ENCODE results near the gene PFKFB1. TPM values are rescaled to one million over a fixed set of nuclear protein-coding genes. Genes with fewer than 3 reads are reported as not detected.

The PFKFB1 gene
- total RNA-seq, 1 donor from 2014 or later: 0.17 TPM

- Histone ChIP-seq H3K27ac (no peak overlapping the region), H3K4me2 (no peak overlapping the region), H3F3A (ENCODE audit: low read depth) (peaks cover 2% of the 10 kb centered on the region), H3K4me1 (no peaks in the 10 kb centered on the region), H3K27me3 (no peaks in the 10 kb centered on the region), H3K36me3 (no peaks in the 10 kb centered on the region), H4K20me1 (ENCODE audit: low read depth) (no peaks in the 10 kb centered on the region), H3K9me3 (ENCODE audit: low read depth) (peaks cover 4% of the 10 kb centered on the region), H2AFZ (replicated peaks) (no peak overlapping the region), H3K79me2 (ENCODE audit: low read depth) (no peaks in the 10 kb centered on the region), H3K4me3 (no peak overlapping the region), H3K9ac (no peak overlapping the region)
- H3K9me3 Mint-ChIP-seq: peaks cover 11% of the 10 kb centered on the region
- no peaks in the 10 kb centered on the region for H3K4me1 Mint-ChIP-seq
- no peak overlapping the region for H3K27ac Mint-ChIP-seq
- H3K36me3 Mint-ChIP-seq: no peaks in the 10 kb centered on the region
- TF ChIP-seq EZH2 (IDR thresholded peaks at IDR 0.05): no peak
- TF ChIP-seq CTCF (IDR thresholded peaks at IDR 0.05): no peak
- no peak for TF ChIP-seq EZH2phosphoT487 (IDR thresholded peaks at IDR 0.05)
- H3K27me3 Mint-ChIP-seq (ENCODE audit: insufficient read depth, low read depth): no peaks in the 10 kb centered on the region
- no peak for DNase-seq (ENCODE audit: low spot score)
- no peak overlapping the region for H3K4me3 Mint-ChIP-seq
Measured at GRCh38 chrX:54909941-54910340, 84.0 kb downstream of the PFKFB1 start.

GRCh38 chrX:54894159-54894558, 99.8 kb downstream of the PFKFB1 start:
- Mint-ChIP-seq H3K36me3 (no peaks in the 10 kb centered on the region), H3K27ac (no peak overlapping the region), H3K4me1 (no peaks in the 10 kb centered on the region), H3K4me3 (no peak overlapping the region), H3K27me3 (ENCODE audit: insufficient read depth, low read depth) (peaks cover 11% of the 10 kb centered on the region), H3K9me3 (peaks cover 10% of the 10 kb centered on the region)
- Histone ChIP-seq H3K27me3 (no peaks in the 10 kb centered on the region), H3K4me2 (no peak overlapping the region), H3K79me2 (ENCODE audit: low read depth) (no peaks in the 10 kb centered on the region), H3K27ac (no peak overlapping the region), H3K4me1 (no peaks in the 10 kb centered on the region), H3K4me3 (no peak overlapping the region), H3K9me3 (ENCODE audit: low read depth) (peaks cover 4% of the 10 kb centered on the region), H4K20me1 (ENCODE audit: low read depth) (no peaks in the 10 kb centered on the region), H3K36me3 (no peaks in the 10 kb centered on the region), H3F3A (ENCODE audit: low read depth) (no peaks in the 10 kb centered on the region), H2AFZ (replicated peaks) (no peak overlapping the region), H3K9ac (no peak overlapping the region)
- TF ChIP-seq CTCF (IDR thresholded peaks at IDR 0.05) (no peak), EZH2phosphoT487 (IDR thresholded peaks at IDR 0.05) (no peak)
- DNase-seq (ENCODE audit: low spot score): no peak

DNA sequence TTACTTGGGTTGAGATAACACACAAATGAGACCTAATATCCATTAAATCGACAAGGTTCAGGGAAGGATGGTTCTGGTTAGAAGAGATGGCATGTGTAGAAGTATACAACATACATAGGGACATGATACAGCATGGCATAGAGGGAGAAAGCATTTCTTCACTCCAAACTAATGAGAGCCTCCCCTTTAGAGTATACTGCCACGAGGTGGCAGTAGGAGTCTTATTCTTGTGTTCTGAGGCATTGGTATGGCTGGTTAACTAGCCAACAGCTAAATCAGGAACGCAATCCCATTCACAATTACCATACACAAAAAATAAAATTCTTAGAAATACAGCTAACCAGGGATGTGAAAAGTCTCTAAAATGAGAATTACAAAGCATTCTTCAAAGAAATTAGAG, 102.4 kb downstream of the PFKFB1 start:
- Histone ChIP-seq H3K27me3 (no peaks in the 10 kb centered on the region), H3F3A (ENCODE audit: low read depth) (no peaks in the 10 kb centered on the region), H4K20me1 (ENCODE audit: low read depth) (no peaks in the 10 kb centered on the region), H3K9me3 (ENCODE audit: low read depth) (peaks cover 4% of the 10 kb centered on the region), H3K9ac (no peak overlapping the region), H3K4me3 (no peak overlapping the region), H2AFZ (replicated peaks) (no peak overlapping the region), H3K36me3 (no peaks in the 10 kb centered on the region), H3K4me1 (no peaks in the 10 kb centered on the region), H3K79me2 (ENCODE audit: low read depth) (no peaks in the 10 kb centered on the region), H3K4me2 (no peak overlapping the region), H3K27ac (no peak overlapping the region)
- Mint-ChIP-seq H3K9me3 (peaks cover 13% of the 10 kb centered on the region), H3K36me3 (no peaks in the 10 kb centered on the region), H3K27me3 (ENCODE audit: insufficient read depth, low read depth) (peaks cover 8% of the 10 kb centered on the region), H3K4me1 (no peaks in the 10 kb centered on the region), H3K27ac (no peak overlapping the region), H3K4me3 (no peak overlapping the region)
- TF ChIP-seq CTCF (IDR thresholded peaks at IDR 0.05): peak; percentile 54
- TF ChIP-seq EZH2phosphoT487 (IDR thresholded peaks at IDR 0.05): no peak
- DNase-seq (ENCODE audit: low spot score): peak; percentile 54

DNA sequence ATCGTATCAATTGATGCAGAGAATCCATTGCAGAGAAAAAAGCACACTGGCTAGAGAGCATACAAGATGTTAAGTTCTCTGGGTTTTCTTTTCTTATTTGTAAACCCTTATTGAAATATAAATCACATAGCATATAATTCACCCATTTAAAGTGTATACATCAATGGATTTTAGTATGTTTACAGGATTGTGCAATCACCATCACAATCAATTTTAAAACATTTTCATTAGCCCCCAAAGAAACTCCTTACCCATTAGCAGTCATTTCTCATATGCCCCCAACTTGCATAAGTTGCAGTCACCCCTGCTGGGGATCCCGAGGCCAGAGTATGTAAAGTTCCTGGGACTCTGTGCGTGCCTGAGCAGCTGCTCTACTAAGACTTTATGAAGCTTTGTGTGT, 108.2 kb downstream of the PFKFB1 start:
- no peak overlapping the region for H3K4me2 ChIP-seq
- H3K4me3 Mint-ChIP-seq: no peak overlapping the region
- peaks cover 7% of the 10 kb centered on the region for H3K9me3 Mint-ChIP-seq
- DNase-seq (ENCODE audit: low spot score): no peak
- no peaks in the 10 kb centered on the region for H3K36me3 Mint-ChIP-seq
- H3K27ac ChIP-seq: no peak overlapping the region
- no peaks in the 10 kb centered on the region for H3K9me3 ChIP-seq (ENCODE audit: low read depth)
- TF ChIP-seq EZH2phosphoT487 (IDR thresholded peaks at IDR 0.05): no peak
- no peaks in the 10 kb centered on the region for H3K36me3 ChIP-seq
- no peak overlapping the region for H3K27ac Mint-ChIP-seq
- H3K9ac ChIP-seq: no peak overlapping the region
- H3K27me3 ChIP-seq: no peaks in the 10 kb centered on the region
- H3K4me1 ChIP-seq: no peaks in the 10 kb centered on the region
- no peaks in the 10 kb centered on the region for H3K4me1 Mint-ChIP-seq
- no peak overlapping the region for H2AFZ ChIP-seq (replicated peaks)
- H3K4me3 ChIP-seq: no peak overlapping the region
- no peaks in the 10 kb centered on the region for H4K20me1 ChIP-seq (ENCODE audit: low read depth)
- no peaks in the 10 kb centered on the region for H3F3A ChIP-seq (ENCODE audit: low read depth)
- H3K79me2 ChIP-seq (ENCODE audit: low read depth): no peaks in the 10 kb centered on the region
- H3K27me3 Mint-ChIP-seq (ENCODE audit: insufficient read depth, low read depth): no peaks in the 10 kb centered on the region

Small RNA genes within 50 kb of the gene (small RNA-seq; reads per million reads assigned to genes)
- gene RF00614: not detected

Other genes starting within 250 kb of the PFKFB1 start
- gene ITIH6, start 195.9 kb downstream of the PFKFB1 start, total RNA-seq (ENCODE audit: low replicate concordance): 0.03 TPM in 1 of 2 replicates, not detected in the other
- gene MAGED2, start 186.4 kb downstream of the PFKFB1 start, total RNA-seq (ENCODE audit: low replicate concordance): 255 and 299 TPM in 2 replicates
- gene TRO, start 73.4 kb downstream of the PFKFB1 start, total RNA-seq (ENCODE audit: low replicate concordance): 106 and 120 TPM in 2 replicates
- 9.1 and 16.0 TPM in 2 replicates for gene APEX2, start 6.2 kb upstream of the PFKFB1 start, total RNA-seq (ENCODE audit: low replicate concordance)
- gene ALAS2, start 36.8 kb upstream of the PFKFB1 start, total RNA-seq (ENCODE audit: low replicate concordance): 0.31 TPM in 1 of 2 replicates, not detected in the other
- not detected in 2 replicates for gene PAGE2B, start 80.8 kb upstream of the PFKFB1 start, total RNA-seq (ENCODE audit: low replicate concordance)
- gene PAGE2, start 94.8 kb upstream of the PFKFB1 start, total RNA-seq (ENCODE audit: low replicate concordance): 0.69 TPM in 1 of 2 replicates, not detected in the other
- not detected in 2 replicates for gene PAGE5, start 226.2 kb upstream of the PFKFB1 start, total RNA-seq (ENCODE audit: low replicate concordance)